RKO (cell line): ENCODE results near the gene BRI3.
"Not testable (repeated sequence)": the region's sequence is repeated elsewhere in the genome, so short reads cannot be mapped to it uniquely, and the experiment has no call there.

ENCODE experiments used
- DNase-seq: peaks from one replicate; pipeline ENCODE4 v3.0.0-alpha.2; 2016; ENCODE audit warnings: low spot score

BRI3 gene

GRCh38 chr7:98312201-98312600 lies 30.7 kb downstream of the BRI3 start:
- DNase-seq, result no peak

- peak; percentile 27 for DNase-seq
Measured at GRCh38 chr7:98314469-98314868, 33.0 kb downstream of the BRI3 start.

- DNase-seq, result no peak
Measured at GRCh38 chr7:98315318-98315993, 34.0 kb downstream of the BRI3 start.

GRCh38 chr7:98315994-98316527 lies 34.6 kb downstream of the BRI3 start:
- not testable (repeated sequence) for DNase-seq

GRCh38 chr7:98317366-98318040 lies 36.0 kb downstream of the BRI3 start:
- DNase-seq, result no peak

- DNase-seq, result no peak
Measured at GRCh38 chr7:98319176-98319575, 37.7 kb downstream of the BRI3 start.

- DNase-seq, result no peak
Measured at GRCh38 chr7:98321301-98321700, 39.8 kb downstream of the BRI3 start.

GRCh38 chr7:98322331-98323270 lies 41.1 kb downstream of the BRI3 start:
- no peak for DNase-seq

GRCh38 chr7:98323597-98324322 lies 42.3 kb downstream of the BRI3 start:
- no peak for DNase-seq

GRCh38 chr7:98324782-98325181 lies 43.3 kb downstream of the BRI3 start:
- DNase-seq, result no peak

- DNase-seq, result no peak
Measured at GRCh38 chr7:98329100-98329790, 47.8 kb downstream of the BRI3 start.

- no peak for DNase-seq
Measured at GRCh38 chr7:98329791-98330373, 48.4 kb downstream of the BRI3 start.

GRCh38 chr7:98330926-98331529 lies 49.5 kb downstream of the BRI3 start:
- no peak for DNase-seq

- peak; percentile 26 for DNase-seq
Measured at GRCh38 chr7:98334081-98334480, 52.6 kb downstream of the BRI3 start.

- DNase-seq, result no peak
Measured at GRCh38 chr7:98335411-98335977, 54.0 kb downstream of the BRI3 start.

GRCh38 chr7:98338441-98338840 lies 57.0 kb downstream of the BRI3 start:
- no peak for DNase-seq

GRCh38 chr7:98339043-98339442 lies 57.6 kb downstream of the BRI3 start:
- no peak for DNase-seq

GRCh38 chr7:98341106-98341505 lies 59.6 kb downstream of the BRI3 start:
- no peak for DNase-seq
